Measurements from ENCODE around the gene HSF4.

The HSF4 gene

DNA sequence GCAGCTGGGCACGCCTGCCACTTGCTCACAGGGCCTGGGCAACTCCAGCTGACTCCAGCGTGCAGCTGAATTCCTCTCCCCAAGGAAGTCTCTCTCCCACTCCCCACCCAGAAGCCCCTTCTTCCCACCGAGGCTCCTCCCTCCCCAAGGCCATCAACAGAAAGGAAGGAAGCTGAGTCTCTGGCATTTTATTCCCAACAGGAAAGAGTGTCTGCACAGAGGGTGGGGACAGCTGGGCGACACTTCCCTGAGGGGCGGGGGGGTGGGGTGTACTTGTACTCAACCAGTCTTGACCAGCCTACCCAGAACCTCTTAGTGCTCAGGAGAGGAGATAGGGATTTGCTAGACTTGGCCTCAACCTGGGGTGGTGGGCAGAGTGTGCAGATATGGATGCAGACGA, 25.5 kb downstream of the HSF4 start, which contains the start of gene EXOC3L1:
EXOC3L1 (minus strand) TSS at position 96 of the 400 bp plus-strand sequence. CDS start 460 bp downstream, outside the sequence.
- no peak for TF ChIP-seq TAF1 (IDR thresholded peaks at IDR 0.05; ENCODE audit: borderline replicate concordance, insufficient read depth, low read length)
- TF ChIP-seq SIN3A (IDR thresholded peaks at IDR 0.05; ENCODE audit: borderline replicate concordance, insufficient read depth, low read length), result no peak
- TF ChIP-seq, protein P1, sequence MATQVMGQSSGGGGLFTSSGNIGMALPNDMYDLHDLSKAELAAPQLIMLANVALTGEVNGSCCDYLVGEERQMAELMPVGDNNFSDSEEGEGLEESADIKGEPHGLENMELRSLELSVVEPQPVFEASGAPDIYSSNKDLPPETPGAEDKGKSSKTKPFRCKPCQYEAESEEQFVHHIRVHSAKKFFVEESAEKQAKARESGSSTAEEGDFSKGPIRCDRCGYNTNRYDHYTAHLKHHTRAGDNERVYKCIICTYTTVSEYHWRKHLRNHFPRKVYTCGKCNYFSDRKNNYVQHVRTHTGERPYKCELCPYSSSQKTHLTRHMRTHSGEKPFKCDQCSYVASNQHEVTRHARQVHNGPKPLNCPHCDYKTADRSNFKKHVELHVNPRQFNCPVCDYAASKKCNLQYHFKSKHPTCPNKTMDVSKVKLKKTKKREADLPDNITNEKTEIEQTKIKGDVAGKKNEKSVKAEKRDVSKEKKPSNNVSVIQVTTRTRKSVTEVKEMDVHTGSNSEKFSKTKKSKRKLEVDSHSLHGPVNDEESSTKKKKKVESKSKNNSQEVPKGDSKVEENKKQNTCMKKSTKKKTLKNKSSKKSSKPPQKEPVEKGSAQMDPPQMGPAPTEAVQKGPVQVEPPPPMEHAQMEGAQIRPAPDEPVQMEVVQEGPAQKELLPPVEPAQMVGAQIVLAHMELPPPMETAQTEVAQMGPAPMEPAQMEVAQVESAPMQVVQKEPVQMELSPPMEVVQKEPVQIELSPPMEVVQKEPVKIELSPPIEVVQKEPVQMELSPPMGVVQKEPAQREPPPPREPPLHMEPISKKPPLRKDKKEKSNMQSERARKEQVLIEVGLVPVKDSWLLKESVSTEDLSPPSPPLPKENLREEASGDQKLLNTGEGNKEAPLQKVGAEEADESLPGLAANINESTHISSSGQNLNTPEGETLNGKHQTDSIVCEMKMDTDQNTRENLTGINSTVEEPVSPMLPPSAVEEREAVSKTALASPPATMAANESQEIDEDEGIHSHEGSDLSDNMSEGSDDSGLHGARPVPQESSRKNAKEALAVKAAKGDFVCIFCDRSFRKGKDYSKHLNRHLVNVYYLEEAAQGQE (IDR thresholded peaks at IDR 0.05; ENCODE audit: insufficient read depth in 1 of 2, low read depth in 2 of 2, low read length in 2 of 2), result no peak
- TF ChIP-seq POLR2AphosphoS5 (IDR thresholded peaks at IDR 0.05; ENCODE audit: low read depth, low read length), result no peak
- no peak for TF ChIP-seq FOXP2 (optimal IDR thresholded peaks at IDR 0.05; ENCODE audit: borderline replicate concordance, extremely low read depth, extremely low read length, insufficient read depth)

DNA sequence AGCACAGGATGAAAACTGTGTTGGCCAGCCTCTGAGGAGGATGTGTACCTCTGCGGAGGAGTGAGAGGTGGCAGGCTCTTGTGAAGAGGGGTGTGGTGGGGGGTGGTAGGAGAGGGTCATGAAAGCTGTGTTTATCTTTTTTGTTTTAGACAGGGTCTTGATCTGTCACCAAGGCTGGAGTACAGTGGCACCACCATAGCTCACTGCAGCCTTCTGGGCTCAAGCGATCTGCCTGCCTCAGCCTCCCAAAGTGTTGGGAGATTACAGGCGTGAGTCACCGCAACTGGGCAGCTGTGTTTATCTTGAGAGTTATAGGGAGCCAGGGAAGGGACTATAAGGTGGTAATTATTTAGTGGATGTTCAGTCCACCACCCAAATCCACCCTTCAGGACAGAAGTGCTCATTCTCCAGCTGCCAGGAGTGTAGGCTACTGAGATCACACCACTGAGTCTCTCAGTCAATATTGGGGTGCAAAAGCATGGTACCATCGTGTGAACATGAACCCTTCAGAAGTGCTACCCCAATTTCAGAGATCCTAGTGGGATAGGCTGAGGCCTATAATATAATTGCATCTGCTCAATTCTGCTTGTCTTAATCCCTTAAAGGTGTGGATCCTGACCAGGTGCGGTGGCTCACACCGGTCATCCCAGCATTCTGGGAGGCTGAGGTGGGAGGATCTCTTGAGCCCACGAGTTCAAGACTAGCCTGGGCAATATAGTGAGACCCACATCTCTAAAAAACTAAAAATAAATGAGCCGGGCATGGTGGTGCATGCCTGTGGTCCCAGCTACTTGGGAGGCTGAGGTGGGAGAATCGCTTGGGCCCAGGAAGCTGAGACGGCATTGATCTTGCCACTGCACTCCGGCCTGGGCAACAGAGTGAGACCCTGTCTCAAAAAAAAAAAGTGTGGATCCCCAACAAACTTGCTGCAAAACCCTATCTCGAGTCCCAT, 26.2 kb downstream of the HSF4 start:
- TF ChIP-seq POLR2AphosphoS5 (IDR thresholded peaks at IDR 0.05; ENCODE audit: low read depth, low read length), result no peak
- no peak for TF ChIP-seq FOXP2 (optimal IDR thresholded peaks at IDR 0.05; ENCODE audit: borderline replicate concordance, extremely low read depth, extremely low read length, insufficient read depth)
- TF ChIP-seq, protein P1 (IDR thresholded peaks at IDR 0.05; ENCODE audit: insufficient read depth in 1 of 2, low read depth in 2 of 2, low read length in 2 of 2), result no peak
- TF ChIP-seq TAF1 (IDR thresholded peaks at IDR 0.05; ENCODE audit: borderline replicate concordance, insufficient read depth, low read length), result no peak
- no peak for TF ChIP-seq SIN3A (IDR thresholded peaks at IDR 0.05; ENCODE audit: borderline replicate concordance, insufficient read depth, low read length)

DNA sequence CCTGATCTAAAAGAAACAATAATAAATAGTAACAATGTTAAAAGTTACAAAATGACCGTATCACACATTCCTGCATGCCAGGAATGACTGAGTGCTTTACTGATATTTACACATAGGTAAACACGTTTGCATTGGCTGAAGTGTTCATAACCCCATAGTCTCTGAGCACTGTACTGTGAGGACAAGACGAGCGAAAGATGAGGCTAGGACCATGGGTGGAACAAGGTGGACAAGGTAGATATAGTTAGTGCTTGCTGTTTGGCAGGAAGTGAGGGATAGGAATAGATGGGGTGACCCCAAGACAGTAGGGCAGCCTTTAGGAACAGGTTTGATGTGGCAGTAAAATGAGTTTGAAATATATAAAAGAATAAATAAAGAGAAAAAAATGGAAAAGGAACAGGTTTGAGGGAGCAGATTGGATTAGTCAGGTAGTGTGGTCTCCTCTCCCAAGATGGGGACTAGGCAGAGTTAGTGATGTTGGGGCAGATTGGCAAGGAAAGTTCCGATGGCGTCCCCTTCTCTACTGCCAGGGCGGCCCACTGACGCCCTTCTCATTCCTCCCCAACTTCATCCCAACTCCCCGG, 27.0 kb downstream of the HSF4 start:
- TF ChIP-seq POLR2AphosphoS5 (IDR thresholded peaks at IDR 0.05; ENCODE audit: low read depth, low read length), result no peak
- TF ChIP-seq FOXP2 (optimal IDR thresholded peaks at IDR 0.05; ENCODE audit: borderline replicate concordance, extremely low read depth, extremely low read length, insufficient read depth), result no peak
- no peak for TF ChIP-seq TAF1 (IDR thresholded peaks at IDR 0.05; ENCODE audit: borderline replicate concordance, insufficient read depth, low read length)
- TF ChIP-seq, protein P1 (IDR thresholded peaks at IDR 0.05; ENCODE audit: insufficient read depth in 1 of 2, low read depth in 2 of 2, low read length in 2 of 2), result no peak
- TF ChIP-seq SIN3A (IDR thresholded peaks at IDR 0.05; ENCODE audit: borderline replicate concordance, insufficient read depth, low read length), result no peak

DNA sequence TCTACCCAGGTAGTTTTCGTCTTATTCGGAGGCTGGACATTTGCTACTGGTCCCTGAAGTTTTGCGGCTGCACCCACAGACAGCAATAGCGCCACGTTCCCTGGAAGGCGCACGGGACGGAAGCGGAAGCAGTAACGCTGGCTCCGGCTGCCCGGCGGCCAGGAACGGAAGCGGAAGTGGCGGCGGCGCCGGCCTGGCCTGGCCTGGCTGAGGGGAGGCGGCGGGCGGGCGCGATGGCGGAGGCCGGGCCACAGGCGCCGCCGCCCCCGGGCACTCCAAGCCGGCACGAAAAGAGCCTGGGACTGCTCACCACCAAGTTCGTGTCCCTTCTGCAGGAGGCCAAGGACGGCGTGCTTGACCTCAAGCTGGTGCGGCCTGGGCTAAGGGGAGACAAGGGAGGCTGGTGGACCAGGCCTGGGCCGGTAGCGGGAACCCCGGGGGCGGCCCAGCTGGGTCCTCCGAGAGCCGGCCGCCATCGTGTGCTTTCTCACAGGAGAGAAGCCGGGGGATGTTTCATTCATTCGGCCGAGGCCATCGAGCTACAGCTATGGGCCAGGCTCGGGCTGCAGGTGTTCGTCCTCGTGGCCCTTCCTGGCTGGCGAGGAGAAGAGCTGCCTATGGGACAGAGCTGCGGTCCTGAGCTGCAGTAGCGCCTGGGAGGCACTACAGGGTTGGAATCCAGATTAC, 27.6 kb downstream of the HSF4 start, which contains the start of gene E2F4:
E2F4 (plus strand) TSS at position 161 of the 687 bp plus-strand sequence; CDS start at position 234, 73 bp downstream.
- TF ChIP-seq FOXP2 (optimal IDR thresholded peaks at IDR 0.05; ENCODE audit: borderline replicate concordance, extremely low read depth, extremely low read length, insufficient read depth) (no peak), POLR2AphosphoS5 (IDR thresholded peaks at IDR 0.05; ENCODE audit: low read depth, low read length) (peak; percentile 49; the same call in 1 of the 2 replicates), SIN3A (IDR thresholded peaks at IDR 0.05; ENCODE audit: borderline replicate concordance, insufficient read depth, low read length) (no peak), TAF1 (IDR thresholded peaks at IDR 0.05; ENCODE audit: borderline replicate concordance, insufficient read depth, low read length) (0 out of 2 replicates have a peak, but pooled peaks have one; percentile 54)
- TF ChIP-seq, protein P1 (IDR thresholded peaks at IDR 0.05; ENCODE audit: insufficient read depth in 1 of 2, low read depth in 2 of 2, low read length in 2 of 2), result no peak
